ENCODE measurements around the gene IL11. TPM values are rescaled to one million over a fixed set of nuclear protein-coding genes. Genes with fewer than 3 reads are reported as not detected.

The IL11 gene
- total RNA-seq, 6 experiments from 2014 or later: not detected

DNA sequence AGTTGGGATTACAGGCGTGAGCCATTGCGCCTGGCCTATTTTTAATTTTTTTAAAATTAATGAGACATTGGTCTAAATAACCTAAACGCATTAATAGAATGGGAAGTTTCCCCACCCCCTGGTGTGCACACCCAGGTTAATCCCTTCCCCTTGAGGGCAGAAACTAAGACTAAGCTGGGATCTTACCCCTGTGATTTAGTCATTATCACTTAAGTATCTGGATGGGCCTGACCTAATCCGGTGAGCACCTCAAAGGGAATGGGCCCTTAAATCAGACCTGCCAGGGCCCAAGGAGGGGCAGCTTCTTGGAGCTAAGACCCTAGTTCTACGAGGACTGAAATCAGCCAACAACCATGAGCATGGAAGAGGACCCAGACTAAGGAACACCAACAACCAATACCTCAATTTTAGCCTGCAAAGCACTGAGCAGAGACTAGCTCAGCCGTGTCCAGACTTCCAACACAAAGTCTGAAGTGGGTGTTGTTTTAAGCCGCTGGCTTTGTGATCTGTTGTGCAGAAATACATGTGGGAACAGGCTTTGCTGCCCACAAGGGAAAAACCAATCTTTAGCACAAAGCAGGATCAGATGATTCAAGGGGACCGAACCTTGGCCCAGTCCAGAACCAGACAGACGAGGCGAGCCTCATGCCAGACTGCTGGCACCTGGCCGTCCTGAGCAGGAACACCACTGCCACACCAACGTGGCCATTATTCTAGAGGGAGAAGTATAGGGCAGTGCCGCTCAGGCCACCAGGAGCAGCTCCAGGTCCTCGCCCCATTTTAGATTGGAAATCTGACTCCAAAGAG, 30.2 kb upstream of the IL11 start:
- peaks cover 0 to 17% (median 3%) of the 10 kb centered on the region in 4 donors for H3K36me3 ChIP-seq
- ATAC-seq (no peak), DNase-seq (no peak)
- 84% methylated on average over 5 of the region's 14 CpGs for WGBS (ENCODE audit: insufficient coverage, low coverage, low lambda C conversion rate, missing lambda C conversion rate)
- H3K4me1 ChIP-seq: no peaks in the 10 kb centered on the region
- no peaks in the 10 kb centered on the region for H3K9me3 ChIP-seq
- TF ChIP-seq POLR2A (IDR thresholded peaks at IDR 0.05): no peak
- TF ChIP-seq, protein P1, sequence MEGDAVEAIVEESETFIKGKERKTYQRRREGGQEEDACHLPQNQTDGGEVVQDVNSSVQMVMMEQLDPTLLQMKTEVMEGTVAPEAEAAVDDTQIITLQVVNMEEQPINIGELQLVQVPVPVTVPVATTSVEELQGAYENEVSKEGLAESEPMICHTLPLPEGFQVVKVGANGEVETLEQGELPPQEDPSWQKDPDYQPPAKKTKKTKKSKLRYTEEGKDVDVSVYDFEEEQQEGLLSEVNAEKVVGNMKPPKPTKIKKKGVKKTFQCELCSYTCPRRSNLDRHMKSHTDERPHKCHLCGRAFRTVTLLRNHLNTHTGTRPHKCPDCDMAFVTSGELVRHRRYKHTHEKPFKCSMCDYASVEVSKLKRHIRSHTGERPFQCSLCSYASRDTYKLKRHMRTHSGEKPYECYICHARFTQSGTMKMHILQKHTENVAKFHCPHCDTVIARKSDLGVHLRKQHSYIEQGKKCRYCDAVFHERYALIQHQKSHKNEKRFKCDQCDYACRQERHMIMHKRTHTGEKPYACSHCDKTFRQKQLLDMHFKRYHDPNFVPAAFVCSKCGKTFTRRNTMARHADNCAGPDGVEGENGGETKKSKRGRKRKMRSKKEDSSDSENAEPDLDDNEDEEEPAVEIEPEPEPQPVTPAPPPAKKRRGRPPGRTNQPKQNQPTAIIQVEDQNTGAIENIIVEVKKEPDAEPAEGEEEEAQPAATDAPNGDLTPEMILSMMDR (IDR thresholded peaks at IDR 0.05): no peak
- intact Hi-C loops (cut with DNase I): loop anchor here in 1 of 2 donors (10.0 kb wide), 1 partner anchor 96 kb away; no protein-coding TSS in a partner anchor
- H3K4me3 ChIP-seq: no peak overlapping the region
- no peak overlapping the region for H3K27ac ChIP-seq
- H3K27me3 ChIP-seq: no peaks in the 10 kb centered on the region

DNA sequence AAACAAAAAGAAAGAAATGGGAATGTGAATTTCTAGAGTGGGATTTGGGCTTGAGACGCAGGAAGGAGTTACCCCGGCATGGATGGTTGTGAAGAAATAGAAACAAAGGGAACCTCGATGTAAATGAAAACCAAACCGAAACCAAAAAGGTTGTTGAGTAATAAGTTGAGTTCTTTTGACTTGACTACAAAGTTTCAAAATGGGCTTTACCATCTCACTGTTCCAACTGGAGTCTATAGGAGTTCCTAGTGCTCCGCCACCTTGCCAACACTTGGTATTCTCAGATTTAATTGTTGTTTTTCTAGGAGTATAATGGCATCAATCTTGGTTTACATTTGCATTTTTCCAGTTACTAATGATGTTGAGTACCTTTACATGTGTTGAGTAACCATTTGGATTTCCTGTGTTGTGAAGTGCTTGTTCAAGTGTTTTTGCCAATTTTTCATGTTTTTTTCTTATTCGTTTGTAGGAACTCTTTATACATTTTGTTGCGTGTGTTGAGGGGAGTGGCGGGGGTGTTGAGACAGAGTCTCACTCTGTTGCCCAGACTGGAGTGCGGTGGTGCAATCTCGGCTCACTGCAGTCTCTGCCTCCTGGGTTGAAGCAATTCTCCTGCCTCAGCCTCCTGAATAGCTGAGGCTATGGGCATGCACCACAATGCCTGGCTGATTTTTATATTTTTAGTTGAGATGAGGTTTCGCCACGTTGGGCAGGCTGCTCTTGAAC, 28.1 kb upstream of the IL11 start:
- DNase-seq (no peak), ATAC-seq (no peak)
- intact Hi-C loops (cut with DNase I): no loop called here
- WGBS (ENCODE audit: insufficient coverage, low coverage, low lambda C conversion rate, missing lambda C conversion rate): 67% methylated on average over 9 of the region's 12 CpGs
- H3K9me3 ChIP-seq: no peaks in the 10 kb centered on the region
- no peaks in the 10 kb centered on the region for H3K4me1 ChIP-seq
- TF ChIP-seq, protein P1 (IDR thresholded peaks at IDR 0.05): no peak
- peaks cover 0 to 10% (median 2%) of the 10 kb centered on the region in 4 donors for H3K36me3 ChIP-seq
- H3K27me3 ChIP-seq: no peaks in the 10 kb centered on the region
- no peak overlapping the region for H3K27ac ChIP-seq
- H3K4me3 ChIP-seq: no peak overlapping the region

DNA sequence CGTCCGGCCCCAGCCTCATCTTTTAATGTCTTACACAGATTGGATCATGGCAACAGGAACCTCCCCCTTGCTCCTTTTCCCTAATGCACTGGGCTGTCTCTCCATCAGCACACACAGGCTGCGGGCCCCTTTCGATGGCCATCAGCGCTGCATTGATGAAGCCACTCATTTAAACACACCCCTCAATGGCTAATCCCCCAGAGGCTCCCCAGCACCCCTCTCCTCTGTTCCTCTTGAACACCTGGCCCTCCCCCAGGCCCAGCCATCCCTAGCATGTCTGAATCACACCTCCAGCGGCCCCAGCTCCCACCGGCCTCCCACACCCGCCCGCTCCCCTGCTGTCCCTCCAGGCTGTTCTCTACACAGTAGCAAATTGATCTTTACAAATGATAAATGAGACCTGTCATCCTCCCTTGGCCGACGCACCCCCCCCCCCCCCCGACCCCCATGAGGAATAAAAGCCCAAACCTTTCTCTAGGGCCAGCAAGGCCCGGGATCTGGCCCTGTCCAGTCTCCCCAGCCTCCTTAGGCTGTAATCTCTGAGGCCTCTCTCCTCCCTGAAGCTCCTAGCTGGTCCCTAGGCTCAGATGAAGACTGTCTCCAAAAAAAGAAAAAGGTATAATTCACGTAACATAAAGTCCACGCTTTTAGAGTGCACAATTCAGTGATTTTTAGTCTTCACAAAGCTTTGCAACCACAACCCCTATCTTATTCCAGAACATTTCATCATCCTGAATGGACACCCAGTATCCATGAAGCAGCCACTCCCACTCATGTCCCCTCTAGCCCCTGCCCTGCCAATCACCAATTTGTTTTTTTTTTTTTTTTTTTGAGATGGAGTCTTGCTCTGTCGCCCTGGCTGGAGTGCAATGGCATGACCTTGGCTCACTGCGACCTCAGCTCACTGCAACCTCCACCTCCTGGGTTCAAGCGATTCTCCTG, 22.8 kb upstream of the IL11 start:
- peaks cover 0 to 5% (median under 1%) of the 10 kb centered on the region in 4 donors for H3K4me1 ChIP-seq
- H3K9me3 ChIP-seq: no peaks in the 10 kb centered on the region
- 85% methylated on average over 16 of the region's 18 CpGs for WGBS (ENCODE audit: insufficient coverage, low coverage, low lambda C conversion rate, missing lambda C conversion rate)
- intact Hi-C loops (cut with DNase I): no loop called here
- H3K36me3 ChIP-seq: peaks cover 0 to 13% (median 4%) of the 10 kb centered on the region in 4 donors
- H3K27ac ChIP-seq: no peak overlapping the region
- no peaks in the 10 kb centered on the region for H3K27me3 ChIP-seq
- DNase-seq: no peak
- TF ChIP-seq, protein P1 (IDR thresholded peaks at IDR 0.05): no peak
- TF ChIP-seq POLR2A (IDR thresholded peaks at IDR 0.05): no peak
- no peak overlapping the region for H3K4me3 ChIP-seq
- no peak for ATAC-seq
